ENCODE data around the gene PDYN. TPM values are rescaled to one million over a fixed set of nuclear protein-coding genes. Genes with fewer than 3 reads are reported as not detected.

PDYN gene
- total RNA-seq, 2 donors from 2014 or later: not detected

DNA sequence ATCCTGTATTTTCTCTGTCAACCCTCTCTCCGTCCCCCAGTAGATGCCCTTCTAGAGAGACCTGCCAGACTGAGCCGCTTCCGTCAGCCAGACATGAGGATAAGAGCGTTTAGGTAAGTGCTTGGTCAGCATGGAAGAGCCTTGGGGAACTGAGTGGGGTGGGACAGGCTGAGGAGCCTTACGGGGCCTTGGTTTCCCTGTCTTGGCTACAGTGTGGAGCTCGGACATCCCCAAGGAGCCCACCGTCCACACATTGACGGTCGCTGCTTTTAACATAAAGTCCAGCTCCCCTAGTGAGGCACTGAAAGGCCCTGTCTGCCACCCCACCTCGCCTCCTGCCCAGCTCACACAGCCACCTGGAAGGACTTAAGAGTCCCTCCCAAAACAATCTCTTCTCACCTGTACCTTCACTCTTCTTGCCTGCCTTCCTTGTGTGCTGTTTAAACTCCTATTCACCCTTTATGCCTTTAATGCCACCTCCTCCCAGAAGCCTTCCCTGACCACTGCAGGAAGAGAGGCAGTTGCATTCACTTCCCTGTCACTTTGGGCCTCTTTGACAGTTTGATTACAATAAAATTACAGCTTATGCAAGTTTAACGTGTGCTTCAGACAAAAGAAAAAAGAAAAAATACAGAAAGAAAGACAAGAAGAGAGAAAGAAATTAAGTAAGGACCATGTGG lies 42.3 kb downstream of the PDYN start:
- intact Hi-C loops (cut with DNase I): no loop called here
- Histone ChIP-seq H3K9ac (ENCODE audit: low read depth in 2 of 2, low read length in 2 of 2) (no peak overlapping the region), H3K9me3 (no peaks in the 10 kb centered on the region), H3K27ac (no peak overlapping the region), H3K4me3 (no peak overlapping the region), H3K36me3 (no peaks in the 10 kb centered on the region), H3K4me1 (peaks cover 3% of the 10 kb centered on the region), H3K27me3 (no peaks in the 10 kb centered on the region)
- DNase-seq: no peak
- no peak for TF ChIP-seq CTCF (IDR thresholded peaks at IDR 0.05)

GRCh38 chr20:1950836-1951235 lies 43.0 kb downstream of the PDYN start:
- no peaks in the 10 kb centered on the region for H3K27me3 ChIP-seq
- H3K4me1 ChIP-seq: peaks cover 3% of the 10 kb centered on the region
- H3K27ac ChIP-seq: no peak overlapping the region
- DNase-seq: no peak
- H3K9me3 ChIP-seq: no peaks in the 10 kb centered on the region
- no peaks in the 10 kb centered on the region for H3K36me3 ChIP-seq
- intact Hi-C loops (cut with DNase I): no loop called here
- H3K9ac ChIP-seq (ENCODE audit: low read depth in 2 of 2, low read length in 2 of 2): no peak overlapping the region
- no peak for TF ChIP-seq CTCF (IDR thresholded peaks at IDR 0.05)
- H3K4me3 ChIP-seq: no peak overlapping the region

- Histone ChIP-seq H3K36me3 (no peaks in the 10 kb centered on the region), H3K9ac (ENCODE audit: low read depth in 2 of 2, low read length in 2 of 2) (no peak overlapping the region), H3K4me1 (peaks cover 3% of the 10 kb centered on the region), H3K9me3 (no peaks in the 10 kb centered on the region), H3K27me3 (no peaks in the 10 kb centered on the region), H3K4me3 (no peak overlapping the region), H3K27ac (no peak overlapping the region)
- intact Hi-C loops (cut with DNase I): no loop called here
- no peak for DNase-seq
- TF ChIP-seq CTCF (IDR thresholded peaks at IDR 0.05): no peak
Measured at GRCh38 chr20:1949347-1950100, 44.3 kb downstream of the PDYN start.

DNA sequence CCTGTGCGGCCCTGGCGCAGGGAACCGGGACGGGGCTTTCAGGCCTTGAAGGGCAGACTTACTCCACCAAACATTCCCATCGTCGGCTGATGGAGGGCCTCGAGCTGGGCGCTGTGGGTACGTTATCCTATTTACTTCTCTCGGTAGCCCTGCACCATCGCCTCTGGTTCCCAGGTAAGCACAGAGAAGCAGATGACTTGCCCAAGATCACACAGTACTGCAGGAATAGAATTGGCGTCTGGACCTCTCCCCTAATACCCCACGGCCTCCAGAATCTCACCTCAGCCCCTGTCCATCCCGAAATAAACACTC lies 46.4 kb downstream of the PDYN start:
- H3K9me3 ChIP-seq: no peaks in the 10 kb centered on the region
- no peak overlapping the region for H3K4me3 ChIP-seq
- intact Hi-C loops (cut with DNase I): no loop called here
- H3K27ac ChIP-seq: no peak overlapping the region
- H3K36me3 ChIP-seq: no peaks in the 10 kb centered on the region
- peaks cover 3% of the 10 kb centered on the region for H3K4me1 ChIP-seq
- no peak for TF ChIP-seq CTCF (IDR thresholded peaks at IDR 0.05)
- no peaks in the 10 kb centered on the region for H3K27me3 ChIP-seq
- DNase-seq: no peak
- no peak overlapping the region for H3K9ac ChIP-seq (ENCODE audit: low read depth in 2 of 2, low read length in 2 of 2)

DNA sequence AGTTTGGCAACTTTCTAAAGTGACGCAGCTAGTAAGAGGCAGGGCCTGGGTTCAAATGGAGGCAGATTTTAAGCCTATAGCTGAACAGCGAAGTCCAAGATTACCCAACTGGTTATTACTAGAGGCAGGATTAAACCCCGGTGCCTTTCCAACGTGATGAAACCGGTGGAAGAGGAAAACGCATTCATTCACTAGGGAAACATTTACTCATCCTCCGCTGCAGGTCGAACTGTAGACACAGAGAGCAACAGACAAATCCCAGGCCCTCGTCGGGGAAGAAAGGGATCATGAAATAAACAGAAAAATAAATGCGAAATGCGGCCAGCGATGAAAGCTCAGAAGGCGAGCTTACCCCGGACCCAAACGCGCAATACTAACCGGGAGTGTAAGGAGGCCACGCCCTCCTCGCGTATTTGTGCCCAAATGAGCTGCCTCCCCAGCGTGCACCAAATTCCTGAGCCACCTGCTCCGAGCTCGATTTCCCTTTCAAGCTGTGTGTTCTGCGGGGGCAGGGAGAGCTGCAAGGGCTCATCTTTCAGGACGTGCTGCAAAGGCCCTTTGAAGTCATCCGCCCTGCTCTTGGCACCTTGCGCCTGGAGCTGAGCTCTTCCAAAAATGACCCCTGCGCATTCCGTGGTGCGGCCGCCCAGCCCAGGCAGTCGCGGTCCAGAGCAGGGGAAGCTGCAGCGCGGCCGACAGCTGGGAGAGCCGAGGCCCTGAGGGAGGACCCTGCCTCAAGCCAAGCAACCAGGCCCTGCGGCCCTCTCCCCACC lies 46.9 kb downstream of the PDYN start:
- DNase-seq: peak; percentile 33
- Histone ChIP-seq H3K4me1 (peaks cover 3% of the 10 kb centered on the region), H3K9me3 (no peaks in the 10 kb centered on the region), H3K4me3 (no peak overlapping the region), H3K36me3 (no peaks in the 10 kb centered on the region), H3K27ac (no peak overlapping the region), H3K9ac (ENCODE audit: low read depth in 2 of 2, low read length in 2 of 2) (no peak overlapping the region), H3K27me3 (no peaks in the 10 kb centered on the region)
- no peak for TF ChIP-seq CTCF (IDR thresholded peaks at IDR 0.05)
- intact Hi-C loops (cut with DNase I): no loop called here

Data from colonic mucosa (tissue), 4 donors.